ENCODE results near the gene C4orf50.

GRCh38 chr4:6049278-6049677 lies 31.0 kb upstream of the C4orf50 start:
- no peak for TF ChIP-seq CTCF (conservative IDR thresholded peaks at IDR 0.05)
- TF ChIP-seq EZH2 (IDR thresholded peaks at IDR 0.05; ENCODE audit: low read depth), result no peak

Data from PC-9 (cell line).